GM21619 (cell line): ENCODE results near the gene LAMTOR4.
"Not testable (repeated sequence)": the region's sequence is repeated elsewhere in the genome, so short reads cannot be mapped to it uniquely, and the experiment has no call there.

Experiments used
- ATAC-seq: cut with Tn5 transposase; IDR thresholded peaks from one replicate; pipeline ENCODE4 v1.9.1; 2021; ENCODE audit not compliant: unreplicated experiment

LAMTOR4 gene

DNA sequence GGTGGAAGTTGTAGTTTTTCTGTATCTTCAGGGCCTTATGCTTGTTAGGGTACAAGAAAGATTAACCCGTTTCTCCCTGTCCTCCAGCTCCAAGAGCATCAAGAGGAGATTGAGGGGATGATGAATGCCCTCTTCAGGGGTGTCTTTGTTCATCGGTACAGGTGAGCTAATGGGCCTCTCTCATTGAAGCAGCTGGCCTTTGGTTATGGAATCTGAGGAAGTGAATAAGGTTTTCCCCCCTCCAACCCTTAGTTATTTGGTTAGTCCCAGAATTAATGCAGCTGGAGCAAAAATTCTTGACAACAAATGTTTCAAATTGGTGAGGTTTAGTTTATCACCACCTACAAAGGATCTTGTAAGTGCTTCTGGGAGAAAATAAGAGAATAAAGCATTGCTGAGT is 46.5 kb downstream of the LAMTOR4 start:
- ATAC-seq: no peak

DNA sequence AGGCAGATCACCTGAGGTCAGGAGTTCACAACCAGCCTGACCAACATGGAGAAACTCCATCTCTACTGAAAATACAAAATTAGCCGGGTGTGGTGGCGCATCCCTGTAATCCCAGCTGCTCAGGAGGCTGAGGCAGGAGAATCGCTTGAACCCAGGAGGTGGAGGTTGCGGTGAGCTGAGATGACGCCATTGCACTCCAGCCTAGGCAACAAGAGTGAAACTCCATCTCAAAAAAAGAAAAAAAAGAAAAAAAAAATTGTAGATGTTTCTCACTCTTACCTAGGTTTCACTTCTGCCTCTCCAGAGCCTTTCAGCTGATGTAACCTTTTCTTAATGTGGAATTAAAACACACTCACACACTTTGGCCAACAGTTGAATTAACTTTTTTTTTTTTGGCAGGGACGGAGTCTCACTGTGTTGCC is 47.2 kb downstream of the LAMTOR4 start:
- not testable (repeated sequence) for ATAC-seq

DNA sequence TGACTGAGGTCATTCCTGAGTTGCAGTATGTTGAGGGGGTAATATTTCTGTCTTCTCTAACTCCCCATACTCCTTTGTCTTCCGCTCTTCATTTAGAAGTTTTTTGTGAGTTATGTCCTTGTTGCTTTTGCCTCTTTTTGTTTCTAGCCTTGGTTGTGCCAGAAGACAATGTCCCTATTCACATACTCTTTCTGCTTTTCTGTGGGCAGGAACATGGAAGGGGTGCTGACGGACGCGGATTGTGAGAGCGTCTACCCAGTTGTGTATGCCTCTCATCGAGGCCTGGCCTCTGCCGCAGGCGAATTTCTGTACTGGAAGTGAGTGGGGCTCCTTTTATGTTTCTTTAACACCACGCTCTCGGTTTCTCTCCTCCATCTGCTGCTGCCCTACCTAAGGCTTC is 49.5 kb downstream of the LAMTOR4 start:
- no peak for ATAC-seq

DNA sequence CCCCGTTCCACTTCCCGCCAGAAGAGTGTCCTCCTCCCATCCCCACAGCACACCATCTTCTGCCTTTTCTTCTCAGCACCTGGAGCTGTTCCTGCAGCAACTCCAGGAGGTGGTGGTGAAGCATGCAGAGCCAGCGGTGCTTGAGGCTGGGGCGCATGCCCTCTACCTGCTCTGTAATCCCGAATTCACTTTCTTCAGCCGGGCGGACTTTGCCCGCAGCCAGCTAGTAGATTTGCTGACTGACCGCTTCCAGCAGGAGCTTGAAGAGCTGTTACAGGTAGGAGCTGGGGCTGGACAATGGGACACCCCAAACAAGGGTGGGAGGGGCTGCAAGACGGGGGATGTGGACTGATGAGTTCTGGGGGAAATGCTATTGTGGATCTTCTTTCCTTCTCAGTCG is 52.0 kb downstream of the LAMTOR4 start:
- no peak for ATAC-seq
